DMS114 treated with DMSO at 0.1 percent for 48 hours (cell line): Measurements from ENCODE around the gene ADGRB2.

Source experiments
- DNase-seq: peaks from one replicate; lab custom pipeline; 2025; ENCODE audit not compliant: unreplicated experiment; lab: John Stamatoyannopoulos, UW

Gene ADGRB2

GRCh38 chr1:31782421-31783410 lies 18.6 kb upstream of the ADGRB2 start:
- no peak for DNase-seq

- no peak for DNase-seq
These were observed 17.7 kb upstream of the ADGRB2 start for GRCh38 chr1:31781756-31782371.

DNA sequence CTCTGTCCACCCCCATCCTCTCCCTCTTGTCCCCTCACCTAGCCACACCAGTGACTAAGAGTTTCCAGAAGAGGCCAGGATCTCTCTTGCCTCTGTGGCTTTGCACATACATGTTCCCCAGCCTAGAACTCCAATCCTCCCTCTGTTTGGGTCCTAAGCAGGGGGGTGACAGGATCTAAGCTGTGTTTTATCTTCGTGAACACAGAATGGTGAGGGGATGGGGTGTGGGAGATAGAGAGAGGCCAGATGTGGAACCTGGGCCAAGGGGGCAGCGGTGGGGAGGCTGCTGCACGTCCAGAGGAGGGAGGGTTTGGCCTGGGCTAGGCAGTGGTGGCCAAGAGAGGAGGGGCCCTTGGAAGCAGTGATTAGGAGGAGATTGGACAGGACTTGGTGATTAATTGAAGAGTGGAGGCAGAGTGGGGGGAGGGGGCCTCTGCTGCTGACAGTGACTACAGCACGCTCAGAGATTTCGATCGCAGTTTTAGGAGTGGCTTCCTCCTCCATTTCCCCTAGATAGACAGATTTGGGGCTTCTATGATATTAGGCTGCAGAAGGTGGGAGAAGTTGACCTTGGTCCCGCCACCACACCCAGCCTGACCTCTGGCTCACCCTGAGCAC lies 17.1 kb upstream of the ADGRB2 start:
- DNase-seq, result no peak

GRCh38 chr1:31780632-31781031 lies 16.5 kb upstream of the ADGRB2 start:
- DNase-seq, result no peak

DNA sequence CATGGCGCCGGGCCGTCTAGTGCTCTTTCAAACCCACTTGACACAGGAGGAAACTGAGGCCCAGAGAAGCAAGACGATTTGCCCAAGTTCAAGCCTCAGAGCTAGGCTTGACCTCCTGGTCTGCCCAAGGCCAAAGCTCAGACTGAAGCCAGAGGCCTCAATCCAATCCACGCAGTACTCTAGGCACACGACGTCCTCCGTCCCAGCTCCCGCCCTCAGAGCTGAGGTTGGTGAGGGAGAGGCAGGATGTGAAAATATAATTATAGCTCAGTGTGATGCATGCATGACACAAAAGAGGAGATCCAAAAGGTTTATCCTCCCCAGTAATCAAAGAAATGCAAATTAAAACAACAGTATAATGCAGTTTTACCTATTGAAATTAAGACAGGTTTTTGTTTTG lies 15.5 kb upstream of the ADGRB2 start:
- no peak for DNase-seq

DNA sequence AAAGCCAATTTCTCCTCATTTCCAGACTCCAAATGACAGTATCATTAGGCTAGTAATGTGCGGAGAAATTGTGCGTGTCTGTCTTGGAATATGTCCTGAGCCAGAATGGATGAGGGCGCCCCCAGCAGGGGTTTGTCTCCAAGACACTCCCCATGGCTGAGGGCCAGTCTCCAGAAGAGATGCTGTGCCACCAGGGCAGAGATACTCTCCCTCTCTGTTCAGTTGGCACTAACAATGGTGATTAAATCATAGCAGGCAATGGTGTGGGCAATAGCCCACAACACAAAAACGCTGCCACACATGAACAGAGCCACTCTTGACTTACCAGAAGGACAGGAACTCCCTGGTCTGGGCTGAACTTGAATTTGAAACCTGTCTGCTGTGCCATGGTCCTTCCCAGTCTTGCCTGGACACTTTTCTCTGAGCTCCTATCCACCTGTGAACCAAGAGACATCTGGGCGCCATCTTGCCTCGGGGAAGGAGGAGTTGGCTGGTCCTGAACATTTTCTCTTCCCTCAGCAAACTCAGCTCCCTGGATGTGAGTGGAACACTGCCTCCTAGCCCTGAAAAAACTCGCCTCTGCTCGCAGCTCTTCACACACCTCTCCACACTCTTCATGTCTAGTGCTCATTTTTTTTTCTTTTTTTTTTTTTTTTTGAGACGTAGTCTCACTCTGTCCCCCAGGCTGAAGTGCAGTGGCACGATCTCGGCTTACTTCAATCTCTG lies 14.8 kb upstream of the ADGRB2 start:
- no peak for DNase-seq

DNA sequence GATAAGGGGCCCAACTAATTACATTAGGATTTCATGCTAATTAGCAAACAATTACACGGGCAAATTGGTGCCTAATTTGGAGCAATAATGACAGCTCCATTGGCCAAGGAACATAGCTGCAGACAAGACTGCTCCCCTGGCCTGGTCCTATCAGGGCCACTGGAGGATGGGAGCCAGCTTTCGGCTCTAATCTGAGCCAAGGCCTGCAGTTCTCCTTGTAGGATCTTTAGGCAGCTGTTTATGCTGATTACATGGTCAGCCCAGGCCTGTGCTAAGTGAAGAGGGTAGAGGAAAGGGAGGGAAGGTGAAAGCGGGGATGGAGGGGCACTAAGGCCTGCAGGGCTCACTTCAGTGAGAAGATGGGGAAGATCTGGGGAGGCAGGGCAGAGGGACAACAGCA lies 12.4 kb upstream of the ADGRB2 start:
- no peak for DNase-seq

GRCh38 chr1:31776032-31776431 lies 11.9 kb upstream of the ADGRB2 start:
- no peak for DNase-seq

DNA sequence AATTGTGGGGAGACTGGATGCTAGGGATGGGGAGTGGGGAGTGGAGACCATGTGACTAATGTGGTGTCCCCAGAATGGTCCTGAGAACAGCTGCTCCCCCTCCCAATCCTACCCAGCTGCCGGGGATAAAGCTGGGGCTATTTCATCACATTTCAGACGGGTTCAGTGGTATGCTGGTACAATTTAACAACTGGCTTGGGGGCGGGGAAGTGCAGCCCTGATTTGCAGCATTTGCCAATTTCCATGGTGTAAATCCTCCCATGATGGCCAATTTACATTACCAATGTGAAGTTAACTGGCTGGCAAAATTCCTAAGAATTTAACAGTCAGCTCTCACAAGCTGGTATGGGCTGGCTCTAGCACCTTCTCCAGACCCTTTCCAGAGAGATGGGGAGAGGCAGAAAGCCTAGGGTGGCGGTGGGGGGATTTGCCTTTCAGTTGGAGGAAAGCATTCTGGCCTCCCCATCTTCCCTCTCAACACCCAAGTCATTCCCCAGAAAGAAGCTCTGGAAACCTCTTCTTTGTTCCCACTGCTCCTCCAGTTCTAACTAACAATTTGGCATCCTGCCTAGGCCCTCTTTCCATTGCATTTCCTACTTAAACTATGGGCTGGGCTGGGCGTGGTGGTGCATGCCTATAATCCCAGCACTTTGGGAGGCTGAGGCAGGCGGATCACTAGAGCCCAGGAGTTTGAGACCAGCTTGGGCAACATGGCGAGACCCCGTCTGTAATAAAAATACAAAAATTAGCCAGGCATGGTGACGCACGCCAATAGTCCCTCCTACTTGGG lies 11.3 kb upstream of the ADGRB2 start:
- DNase-seq, result no peak

DNA sequence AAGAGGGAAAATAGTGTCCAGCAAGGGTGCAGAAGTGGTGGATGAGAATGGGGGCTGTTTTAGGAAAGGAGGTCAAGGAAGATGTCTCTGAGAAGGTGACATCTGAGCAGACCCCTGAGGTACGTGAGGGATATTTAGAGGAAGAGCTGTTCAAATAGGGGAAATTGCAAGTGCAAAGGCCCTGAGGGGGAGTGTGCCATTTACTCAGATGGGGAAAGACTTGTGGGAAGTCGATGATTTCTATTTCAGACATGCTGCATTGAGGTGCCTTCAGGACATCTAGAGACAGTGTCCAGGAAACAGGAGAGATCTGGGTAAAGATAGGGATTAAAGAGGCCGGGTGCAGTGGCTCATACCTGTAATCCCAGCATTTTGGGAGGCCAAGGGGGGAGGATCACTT lies 10.4 kb upstream of the ADGRB2 start:
- DNase-seq, result no peak

DNA sequence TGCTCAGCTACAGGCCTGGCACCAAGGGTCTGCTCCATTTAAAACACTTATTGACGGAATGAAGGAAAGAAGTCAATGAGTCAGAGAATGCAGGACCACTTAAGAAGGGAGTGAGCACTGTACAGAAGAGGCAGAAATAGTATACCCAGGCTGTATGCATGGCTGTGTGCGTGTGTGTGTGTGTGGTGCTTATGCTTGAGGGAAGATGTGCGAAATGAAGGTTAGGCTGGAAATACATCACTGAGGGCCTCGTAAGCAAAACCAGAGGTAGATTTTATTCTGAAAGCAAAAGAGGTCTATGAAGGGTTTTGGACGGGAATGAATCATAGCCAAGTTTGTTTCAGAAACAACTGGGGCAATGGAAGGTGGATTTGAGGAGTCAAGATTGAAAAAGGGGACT lies 9.7 kb upstream of the ADGRB2 start:
- no peak for DNase-seq

DNA sequence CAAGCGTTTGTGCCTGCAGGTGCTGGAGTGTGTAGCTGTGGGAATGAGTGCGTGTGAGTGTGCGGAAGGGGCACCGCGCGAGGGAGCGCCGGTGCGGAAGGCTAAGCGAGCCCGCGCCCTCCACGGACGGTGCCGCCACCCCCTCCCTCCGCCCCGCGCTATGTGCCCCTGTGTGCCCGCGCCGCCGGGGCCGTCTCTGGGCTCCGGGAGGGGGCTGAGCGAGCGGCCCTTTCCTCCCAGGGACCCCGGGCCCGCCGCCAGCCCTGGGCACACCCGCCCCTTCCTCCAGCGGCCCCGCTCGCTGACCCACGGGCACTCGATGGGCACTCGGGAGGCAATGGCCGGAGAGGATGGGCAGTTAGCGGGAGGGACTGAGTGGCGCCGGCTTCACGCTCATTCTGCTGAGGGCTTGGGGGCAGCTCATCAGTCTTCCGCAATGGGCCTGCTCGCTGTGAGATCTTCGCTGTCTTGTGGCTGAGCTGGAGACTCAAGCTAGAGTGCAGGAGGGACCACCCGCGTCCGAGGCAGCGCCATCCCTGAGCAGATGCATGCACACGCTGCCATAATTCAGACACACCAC lies 8.6 kb upstream of the ADGRB2 start:
- no peak for DNase-seq

DNA sequence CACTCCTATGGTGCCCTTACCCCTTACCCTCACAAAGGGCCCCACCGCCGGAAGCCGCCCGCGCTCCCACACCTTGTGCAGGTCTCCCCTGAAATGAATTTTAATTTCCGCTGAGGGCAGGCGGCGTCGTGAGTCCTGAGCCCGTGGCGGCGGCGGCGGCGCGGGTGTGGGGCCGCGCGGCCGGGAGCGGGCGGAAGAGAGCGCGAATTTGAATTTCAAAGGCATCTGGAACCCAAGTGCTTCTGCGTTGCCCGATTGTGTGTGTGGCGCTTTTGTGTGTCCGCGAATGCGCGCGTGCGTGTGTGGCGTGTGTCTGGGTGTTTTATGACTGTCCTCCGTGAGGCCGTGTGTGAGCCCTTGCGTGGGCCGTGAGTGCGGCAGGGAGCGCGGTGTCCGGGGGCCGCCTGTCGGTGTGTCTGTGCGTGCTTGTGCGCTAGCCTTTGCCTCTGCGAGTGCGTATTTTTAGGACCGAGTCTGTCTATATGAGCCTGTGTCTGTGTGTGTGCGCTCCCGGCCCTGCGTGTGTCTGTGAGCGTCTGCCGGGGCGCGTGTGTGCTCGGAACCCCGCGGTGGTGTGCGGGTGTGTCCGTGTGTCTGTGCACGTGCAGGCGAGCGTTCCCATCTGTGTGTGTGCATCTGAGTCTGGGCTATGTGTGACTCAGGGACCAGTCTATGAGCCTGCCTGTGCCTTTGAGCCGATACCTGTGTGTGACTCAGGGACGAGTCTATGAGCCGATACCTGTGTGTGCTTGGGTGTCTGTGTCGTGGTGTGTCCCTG lies 7.9 kb upstream of the ADGRB2 start:
- DNase-seq, result no peak

- DNase-seq, result no peak
These were observed 5.7 kb upstream of the ADGRB2 start for GRCh38 chr1:31769720-31770390.

GRCh38 chr1:31768939-31769704 lies 5.0 kb upstream of the ADGRB2 start:
- no peak for DNase-seq

- no peak for DNase-seq
These were observed 4.3 kb upstream of the ADGRB2 start for GRCh38 chr1:31768407-31768907.

DNA sequence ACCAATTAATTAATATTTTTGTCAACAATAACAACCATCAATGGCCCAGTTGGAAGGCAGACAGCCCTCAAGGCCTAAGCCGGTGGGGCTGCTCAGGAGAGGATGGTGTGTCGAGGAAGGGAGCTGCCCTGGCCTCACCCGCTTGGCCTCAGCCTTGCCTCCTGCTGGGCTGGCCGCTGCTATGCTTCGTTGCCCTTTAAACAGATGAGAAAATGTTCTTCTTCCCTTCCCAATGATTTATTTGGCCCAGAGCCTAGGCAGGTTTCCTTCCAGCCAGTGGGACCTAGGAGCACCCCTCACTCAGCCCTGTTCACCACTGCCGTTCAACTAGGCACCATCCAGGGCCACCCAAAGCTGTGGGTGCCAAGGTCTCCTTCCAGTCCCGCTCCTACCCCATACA lies 3.1 kb upstream of the ADGRB2 start:
- no peak for DNase-seq

GRCh38 chr1:31765516-31765915 lies 1.4 kb upstream of the ADGRB2 start:
- no peak for DNase-seq
